ENCODE data around the gene ARHGEF25.

DNA sequence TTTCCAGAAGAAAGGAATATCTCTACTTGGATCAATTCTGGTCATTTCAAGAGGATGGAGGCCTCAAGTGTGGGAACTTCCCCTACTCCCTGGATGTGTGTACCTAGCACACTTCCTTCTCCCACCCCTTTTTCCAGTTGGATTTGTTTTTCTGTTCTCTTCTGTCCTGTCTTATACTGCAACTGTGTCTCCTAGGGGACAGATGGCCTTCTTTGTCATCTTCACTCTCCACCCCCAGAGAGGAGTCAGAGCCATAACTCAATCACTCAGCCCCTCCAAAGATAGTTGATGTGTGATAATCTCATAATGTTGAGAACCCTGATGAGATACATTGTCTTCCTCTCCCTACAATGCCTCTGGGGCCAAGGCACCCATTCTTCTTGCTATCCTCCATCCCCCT is 8.7 kb upstream of the ARHGEF25 start:
- TF ChIP-seq, protein P1, sequence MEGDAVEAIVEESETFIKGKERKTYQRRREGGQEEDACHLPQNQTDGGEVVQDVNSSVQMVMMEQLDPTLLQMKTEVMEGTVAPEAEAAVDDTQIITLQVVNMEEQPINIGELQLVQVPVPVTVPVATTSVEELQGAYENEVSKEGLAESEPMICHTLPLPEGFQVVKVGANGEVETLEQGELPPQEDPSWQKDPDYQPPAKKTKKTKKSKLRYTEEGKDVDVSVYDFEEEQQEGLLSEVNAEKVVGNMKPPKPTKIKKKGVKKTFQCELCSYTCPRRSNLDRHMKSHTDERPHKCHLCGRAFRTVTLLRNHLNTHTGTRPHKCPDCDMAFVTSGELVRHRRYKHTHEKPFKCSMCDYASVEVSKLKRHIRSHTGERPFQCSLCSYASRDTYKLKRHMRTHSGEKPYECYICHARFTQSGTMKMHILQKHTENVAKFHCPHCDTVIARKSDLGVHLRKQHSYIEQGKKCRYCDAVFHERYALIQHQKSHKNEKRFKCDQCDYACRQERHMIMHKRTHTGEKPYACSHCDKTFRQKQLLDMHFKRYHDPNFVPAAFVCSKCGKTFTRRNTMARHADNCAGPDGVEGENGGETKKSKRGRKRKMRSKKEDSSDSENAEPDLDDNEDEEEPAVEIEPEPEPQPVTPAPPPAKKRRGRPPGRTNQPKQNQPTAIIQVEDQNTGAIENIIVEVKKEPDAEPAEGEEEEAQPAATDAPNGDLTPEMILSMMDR (IDR thresholded peaks at IDR 0.05; ENCODE audit: insufficient read depth, low read length): no peak
- TF ChIP-seq, protein P2, sequence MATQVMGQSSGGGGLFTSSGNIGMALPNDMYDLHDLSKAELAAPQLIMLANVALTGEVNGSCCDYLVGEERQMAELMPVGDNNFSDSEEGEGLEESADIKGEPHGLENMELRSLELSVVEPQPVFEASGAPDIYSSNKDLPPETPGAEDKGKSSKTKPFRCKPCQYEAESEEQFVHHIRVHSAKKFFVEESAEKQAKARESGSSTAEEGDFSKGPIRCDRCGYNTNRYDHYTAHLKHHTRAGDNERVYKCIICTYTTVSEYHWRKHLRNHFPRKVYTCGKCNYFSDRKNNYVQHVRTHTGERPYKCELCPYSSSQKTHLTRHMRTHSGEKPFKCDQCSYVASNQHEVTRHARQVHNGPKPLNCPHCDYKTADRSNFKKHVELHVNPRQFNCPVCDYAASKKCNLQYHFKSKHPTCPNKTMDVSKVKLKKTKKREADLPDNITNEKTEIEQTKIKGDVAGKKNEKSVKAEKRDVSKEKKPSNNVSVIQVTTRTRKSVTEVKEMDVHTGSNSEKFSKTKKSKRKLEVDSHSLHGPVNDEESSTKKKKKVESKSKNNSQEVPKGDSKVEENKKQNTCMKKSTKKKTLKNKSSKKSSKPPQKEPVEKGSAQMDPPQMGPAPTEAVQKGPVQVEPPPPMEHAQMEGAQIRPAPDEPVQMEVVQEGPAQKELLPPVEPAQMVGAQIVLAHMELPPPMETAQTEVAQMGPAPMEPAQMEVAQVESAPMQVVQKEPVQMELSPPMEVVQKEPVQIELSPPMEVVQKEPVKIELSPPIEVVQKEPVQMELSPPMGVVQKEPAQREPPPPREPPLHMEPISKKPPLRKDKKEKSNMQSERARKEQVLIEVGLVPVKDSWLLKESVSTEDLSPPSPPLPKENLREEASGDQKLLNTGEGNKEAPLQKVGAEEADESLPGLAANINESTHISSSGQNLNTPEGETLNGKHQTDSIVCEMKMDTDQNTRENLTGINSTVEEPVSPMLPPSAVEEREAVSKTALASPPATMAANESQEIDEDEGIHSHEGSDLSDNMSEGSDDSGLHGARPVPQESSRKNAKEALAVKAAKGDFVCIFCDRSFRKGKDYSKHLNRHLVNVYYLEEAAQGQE (IDR thresholded peaks at IDR 0.05; ENCODE audit: insufficient replicate concordance, low read depth): no peak
- TF ChIP-seq POLR2AphosphoS5 (IDR thresholded peaks at IDR 0.05; ENCODE audit: low read depth): no peak
- TF ChIP-seq SPI1 (IDR thresholded peaks at IDR 0.05; ENCODE audit: borderline replicate concordance, low read depth): no peak

All from HL-60 (cell line).